CD4-positive, alpha-beta T cell treated with Interferon alpha-2 for 1 hour (primary cell): ENCODE data around the gene SDHA.
"Not testable (repeated sequence)": the region's sequence is repeated elsewhere in the genome, so short reads cannot be mapped to it uniquely, and the experiment has no call there.

Experiments used
- DNase-seq, 2 donors: peaks; one replicate each; pipeline ENCODE4 v3.0.0-alpha.2; 2020 to 2022

The SDHA gene

GRCh38 chr5:186091-187041 is 31.8 kb upstream of the SDHA start:
- DNase-seq, result no peak

- no peak for DNase-seq
Observed at GRCh38 chr5:187042-187431, 31.1 kb upstream of the SDHA start.

GRCh38 chr5:187617-188451 is 30.3 kb upstream of the SDHA start:
- no peak for DNase-seq

GRCh38 chr5:188488-189481 is 29.3 kb upstream of the SDHA start:
- DNase-seq, result peak; percentile 83 to 88

GRCh38 chr5:189486-189885 is 28.6 kb upstream of the SDHA start:
- DNase-seq, result no peak

GRCh38 chr5:189976-190365 is 28.1 kb upstream of the SDHA start:
- DNase-seq, result no peak

- no peak for DNase-seq
Observed at GRCh38 chr5:190366-191035, 27.6 kb upstream of the SDHA start.

- peak in 1 of 2 donors; percentile 1 for DNase-seq
Observed at GRCh38 chr5:191036-191948, 26.8 kb upstream of the SDHA start, which contains the start of gene LRRC14B. Gene LRRC14B (plus strand): TSS chr5:191495. CDS start chr5:191539, 44 bp downstream.

GRCh38 chr5:191949-192690 is 26.0 kb upstream of the SDHA start:
- DNase-seq, result no peak

- no peak for DNase-seq
Observed at GRCh38 chr5:192691-192969, 25.5 kb upstream of the SDHA start.

- DNase-seq, result no peak
Observed at GRCh38 chr5:192970-193831, 24.9 kb upstream of the SDHA start.

GRCh38 chr5:194102-194501 is 24.0 kb upstream of the SDHA start:
- DNase-seq, result no peak

GRCh38 chr5:194603-195209 is 23.4 kb upstream of the SDHA start:
- no peak for DNase-seq

GRCh38 chr5:195401-196160 is 22.5 kb upstream of the SDHA start:
- DNase-seq, result no peak

- no peak for DNase-seq
Observed at GRCh38 chr5:196350-196749, 21.8 kb upstream of the SDHA start.

GRCh38 chr5:197031-197430 is 21.1 kb upstream of the SDHA start:
- DNase-seq, result not testable (repeated sequence)

- no peak for DNase-seq
Observed at GRCh38 chr5:197892-198489, 20.1 kb upstream of the SDHA start.
